HG02763 (cell line): ENCODE results near the gene TNFAIP3.
A peak's percentile ranks its signal among the peaks of the same experiment; 100 is the strongest.

Source experiments
- ATAC-seq: cut with Tn5 transposase; IDR thresholded peaks from one replicate; pipeline ENCODE4 v1.9.1; 2021; ENCODE audit warnings: mild to moderate bottlenecking, moderate library complexity; ENCODE audit not compliant: unreplicated experiment

Gene TNFAIP3

DNA sequence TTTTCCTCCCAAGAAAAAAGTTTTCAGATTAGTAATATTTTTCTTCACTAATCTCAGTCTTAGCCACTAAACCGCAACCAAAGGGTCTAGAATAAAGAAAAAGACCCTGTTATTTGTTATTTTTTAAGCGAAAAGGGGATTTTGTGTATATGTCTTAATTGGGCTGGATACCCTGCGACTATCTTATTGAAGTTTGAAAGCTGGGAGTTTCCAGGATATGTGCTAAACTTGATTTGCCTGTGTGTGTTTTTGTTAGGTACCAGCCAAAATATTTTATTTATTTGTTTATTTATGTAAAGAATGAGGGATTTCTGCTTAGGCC is 52.4 kb downstream of the TNFAIP3 start:
- no peak for ATAC-seq

DNA sequence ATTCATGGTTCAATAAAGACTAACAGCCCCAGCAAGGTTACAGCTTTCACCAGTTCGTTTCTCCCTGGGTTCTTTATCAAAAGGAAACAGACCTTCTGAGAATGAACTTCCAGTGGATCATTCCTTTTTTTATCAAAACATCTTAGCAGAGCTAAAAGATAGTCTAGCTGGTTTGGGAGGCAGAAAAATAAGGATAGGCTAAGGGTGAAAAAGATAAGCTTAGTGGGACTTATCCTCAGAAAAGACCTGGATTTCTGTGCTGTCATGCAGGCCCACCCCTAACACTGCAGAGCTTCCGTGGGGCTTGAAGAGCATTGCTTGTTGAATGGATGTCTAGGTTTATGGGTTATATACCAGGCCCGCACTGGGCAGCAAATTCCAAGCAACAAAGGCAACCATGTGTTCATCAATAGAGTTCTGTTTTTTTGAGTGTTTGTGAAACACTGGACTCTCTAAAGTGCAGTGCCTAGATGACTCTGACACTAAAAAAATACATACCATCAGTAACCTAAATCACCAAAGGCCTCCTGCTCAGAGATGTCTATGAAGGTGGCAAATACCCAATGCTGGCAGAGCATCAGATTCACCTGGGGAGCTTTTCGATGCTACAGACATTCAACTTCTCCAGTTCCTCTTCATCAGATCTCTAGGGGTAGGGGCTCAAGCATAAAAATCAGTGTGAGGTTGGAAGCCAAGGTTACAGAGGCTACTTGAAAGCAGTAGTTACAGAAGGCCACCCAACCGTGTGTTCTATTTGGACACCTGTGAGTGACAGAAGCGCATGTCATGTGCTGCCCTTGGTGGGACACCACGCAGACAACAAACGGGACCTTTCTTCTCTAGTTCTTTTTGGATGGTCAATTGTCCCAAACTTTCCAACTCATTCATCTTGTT is 53.0 kb downstream of the TNFAIP3 start:
- ATAC-seq: peak; percentile 46

GRCh38 chr6:137921823-137922222 is 54.8 kb downstream of the TNFAIP3 start:
- ATAC-seq: no peak

DNA sequence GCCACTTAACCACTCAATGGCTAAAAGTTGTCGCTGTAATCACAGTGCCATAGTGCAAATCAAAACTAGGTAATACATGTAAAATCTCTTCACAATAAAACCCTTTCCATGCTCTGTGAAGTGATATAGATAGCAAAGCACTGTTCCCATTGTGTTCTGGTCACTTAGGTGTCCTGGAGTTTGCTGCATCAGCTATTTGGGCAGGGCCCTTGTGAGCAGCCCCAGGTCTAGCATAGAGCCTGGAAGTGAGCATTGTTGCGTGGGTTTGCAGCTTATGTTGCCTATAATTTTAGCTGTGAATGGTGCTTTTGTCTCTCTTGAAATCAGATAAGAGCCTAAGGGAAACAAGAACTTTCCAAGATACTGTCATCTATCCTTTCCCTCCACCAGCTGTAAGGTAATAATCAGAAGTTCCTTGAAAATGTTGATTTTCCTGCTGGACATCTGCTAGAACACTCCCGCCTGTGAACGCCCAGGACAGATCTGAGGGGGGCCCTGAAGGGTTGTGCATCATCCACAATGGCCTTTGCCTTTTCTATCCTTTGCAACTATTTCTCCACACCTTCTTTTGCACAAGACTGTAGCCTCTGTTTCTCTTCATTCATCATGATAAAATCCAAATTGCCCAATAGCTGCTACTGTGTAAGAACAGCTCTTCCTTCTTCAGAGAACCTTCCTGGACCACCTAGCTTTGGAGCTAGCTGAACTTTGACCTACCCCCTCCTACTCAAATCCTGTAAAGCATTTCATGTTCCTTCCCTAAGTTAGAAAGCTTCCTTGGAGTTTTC is 57.0 kb downstream of the TNFAIP3 start:
- no peak for ATAC-seq

DNA sequence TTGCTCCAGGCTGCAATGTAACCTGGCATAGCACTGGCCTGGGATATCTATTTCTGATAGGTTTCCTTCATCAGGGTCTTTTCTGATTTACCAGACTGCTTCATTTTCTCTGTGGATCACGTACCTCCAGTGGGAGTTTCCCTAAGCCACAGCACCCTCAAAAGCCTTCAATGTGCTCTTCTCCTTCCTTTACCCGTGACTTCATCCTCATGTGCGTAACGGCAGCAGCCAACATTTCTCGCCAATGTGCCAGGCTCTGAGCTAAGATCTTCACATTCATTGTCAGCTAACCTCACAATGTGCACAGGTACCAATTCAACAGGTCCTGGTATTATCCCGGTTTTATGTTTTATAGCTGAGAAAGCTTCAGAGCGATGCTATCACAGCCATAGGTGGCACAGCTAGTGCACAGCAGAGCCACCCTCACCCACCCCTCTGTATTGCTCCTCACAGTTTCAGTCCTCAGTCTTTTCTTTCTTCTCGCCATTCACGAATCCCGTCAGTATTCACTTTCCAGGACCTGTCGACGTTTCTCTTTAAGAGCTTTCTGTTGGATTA is 58.2 kb downstream of the TNFAIP3 start:
- no peak for ATAC-seq

DNA sequence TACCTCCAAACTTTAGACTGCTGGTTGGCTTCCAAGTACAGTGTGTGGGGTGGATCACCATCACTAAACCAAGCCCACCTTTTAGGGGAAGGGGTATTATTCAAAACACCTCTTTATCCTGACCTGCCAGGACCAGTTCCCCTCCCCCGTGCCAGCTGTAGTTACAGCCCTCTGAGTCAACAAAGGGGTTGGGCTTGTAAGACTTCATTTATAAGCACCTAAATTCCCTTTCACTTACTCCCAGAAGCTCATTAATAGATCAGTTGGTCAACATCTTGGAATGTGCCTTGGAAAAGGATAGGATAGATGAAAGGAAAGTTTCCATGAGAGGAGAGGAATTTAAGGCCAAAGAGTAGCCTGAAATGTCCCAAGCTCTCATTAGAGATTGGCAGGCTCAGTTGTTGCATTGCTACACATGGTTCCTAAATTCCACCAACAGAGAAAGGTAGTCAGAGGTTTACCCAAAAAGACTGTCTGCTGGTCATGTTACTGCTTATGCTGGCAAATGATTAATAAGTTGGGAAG is 59.2 kb downstream of the TNFAIP3 start:
- no peak for ATAC-seq

DNA sequence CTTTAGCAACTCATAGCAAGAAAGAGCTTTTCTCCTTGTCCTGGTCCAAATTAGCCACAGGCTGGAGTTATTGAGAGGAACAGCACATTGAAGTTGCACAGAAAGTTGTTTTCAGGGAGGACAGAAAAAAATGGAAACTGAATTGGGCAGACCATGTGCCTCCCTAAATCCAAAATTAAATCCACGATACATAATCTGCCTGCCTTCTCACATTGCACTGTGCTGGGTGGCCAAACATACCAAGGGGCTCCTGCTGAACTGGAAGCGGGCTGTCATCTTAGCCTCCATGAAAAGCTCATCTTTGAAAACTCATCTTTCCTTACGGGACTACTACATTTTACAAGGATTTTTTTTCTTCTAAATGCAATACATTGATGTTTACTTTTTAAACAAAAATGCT is 59.9 kb downstream of the TNFAIP3 start:
- ATAC-seq: no peak

DNA sequence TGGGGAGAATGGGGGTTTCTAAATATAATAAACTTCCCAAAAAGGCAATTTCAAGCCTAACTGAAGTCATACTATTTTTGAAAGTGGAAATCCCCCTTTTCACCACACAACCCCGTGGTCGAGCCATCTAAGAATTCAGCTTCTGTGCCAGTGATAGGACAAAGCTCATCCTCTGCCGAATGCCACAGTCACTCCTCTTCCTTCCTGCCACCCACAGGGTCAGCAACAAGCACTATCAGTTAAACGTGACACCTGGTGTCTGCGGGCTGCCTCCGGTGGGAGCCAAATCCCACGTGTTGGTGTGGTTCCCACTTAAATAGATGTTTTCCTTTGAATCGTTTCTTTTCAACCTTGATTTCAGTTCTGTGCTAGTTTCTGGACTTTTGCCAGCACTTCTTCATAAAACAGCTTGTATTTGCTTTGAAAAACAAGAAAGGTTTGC is 60.7 kb downstream of the TNFAIP3 start:
- ATAC-seq: peak; percentile 90

DNA sequence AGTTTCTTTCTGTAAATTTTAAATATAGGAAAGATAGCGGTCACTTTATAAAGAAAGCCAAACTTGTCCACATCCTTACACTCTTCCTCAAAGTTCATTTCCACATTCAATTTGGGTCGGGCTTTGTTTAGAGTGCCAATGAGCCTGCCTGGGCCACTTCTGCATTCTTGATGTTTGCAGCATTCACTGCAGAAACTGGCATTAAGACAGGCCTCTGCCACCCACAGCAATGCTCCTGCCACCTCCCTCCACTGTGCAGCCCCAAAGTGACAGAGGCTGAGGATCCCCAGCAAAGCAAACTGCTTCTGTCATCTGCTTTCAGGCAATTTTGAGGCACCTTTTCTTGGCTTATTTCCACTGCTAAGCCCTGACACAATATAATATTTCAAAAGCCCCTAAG is 61.2 kb downstream of the TNFAIP3 start:
- ATAC-seq: peak; percentile 31

- ATAC-seq: no peak
Observed at GRCh38 chr6:137931849-137932465, 64.9 kb downstream of the TNFAIP3 start.
